ENCODE measurements around the gene ADAD2.
A peak's percentile ranks its signal among the peaks of the same experiment; 100 is the strongest.

DNA sequence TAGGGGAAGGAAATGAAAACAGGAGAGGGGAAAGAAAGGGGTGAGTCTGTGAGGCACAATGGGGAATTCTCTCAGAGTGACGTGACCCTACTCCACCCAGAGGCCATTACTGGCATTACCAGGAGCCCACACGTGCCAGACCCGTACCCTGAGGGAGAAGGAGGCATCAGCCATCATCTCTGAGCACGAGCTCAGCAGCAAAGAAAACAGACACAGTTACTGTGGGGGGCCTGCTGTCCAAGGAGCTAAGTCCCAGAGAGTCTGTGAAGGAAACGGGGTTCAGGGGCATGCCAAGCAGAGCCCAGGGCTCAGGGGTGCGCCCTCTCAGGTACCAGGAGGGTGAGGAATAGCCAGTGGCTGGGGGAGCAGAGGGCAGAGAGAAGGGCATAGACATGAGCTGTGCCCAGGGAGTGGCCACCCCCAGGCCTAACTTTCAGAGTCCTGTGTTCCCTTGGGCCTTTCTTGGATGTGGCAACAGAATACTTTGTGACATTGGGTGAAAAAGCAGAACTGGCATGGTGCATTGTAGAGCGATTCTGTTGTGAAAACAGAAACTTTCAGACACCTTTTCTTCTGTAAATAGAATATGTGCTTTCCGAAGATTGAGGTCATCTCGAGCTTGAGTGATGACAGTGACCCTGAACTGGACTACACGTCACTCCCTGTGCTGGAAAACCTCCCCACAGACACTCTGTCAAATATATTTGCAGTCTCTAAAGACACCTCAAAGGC is 15.4 kb upstream of the ADAD2 start:
- TF ChIP-seq CTCF (tag by site-specific recombination; IDR thresholded peaks at IDR 0.05) (peak; percentile 67), PBX3 (CRISPR knock-in tag; IDR thresholded peaks at IDR 0.05) (no peak), ZNF138 (tag by site-specific recombination; IDR thresholded peaks at IDR 0.05; ENCODE audit: borderline replicate concordance) (no peak), TCF7L2 (IDR thresholded peaks at IDR 0.05; ENCODE audit: borderline replicate concordance, low read depth, low read length) (no peak), ZNF558 (tag by site-specific recombination; IDR thresholded peaks at IDR 0.05) (no peak), RBAK (tag by site-specific recombination; IDR thresholded peaks at IDR 0.05) (no peak)
- TF ChIP-seq, protein P1, sequence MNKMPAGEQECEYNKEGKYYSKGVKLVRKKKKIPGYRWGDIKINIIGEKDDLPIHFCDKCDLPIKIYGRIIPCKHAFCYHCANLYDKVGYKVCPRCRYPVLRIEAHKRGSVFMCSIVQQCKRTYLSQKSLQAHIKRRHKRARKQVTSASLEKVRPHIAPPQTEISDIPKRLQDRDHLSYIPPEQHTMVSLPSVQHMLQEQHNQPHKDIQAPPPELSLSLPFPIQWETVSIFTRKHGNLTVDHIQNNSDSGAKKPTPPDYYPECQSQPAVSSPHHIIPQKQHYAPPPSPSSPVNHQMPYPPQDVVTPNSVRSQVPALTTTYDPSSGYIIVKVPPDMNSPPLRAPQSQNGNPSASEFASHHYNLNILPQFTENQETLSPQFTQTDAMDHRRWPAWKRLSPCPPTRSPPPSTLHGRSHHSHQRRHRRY (tag by site-specific recombination; IDR thresholded peaks at IDR 0.05): no peak

All from HEK293 (cell line).